HG03520 (cell line): ENCODE measurements around the gene GPR176.

Experiments used
- ATAC-seq: cut with Tn5 transposase; IDR thresholded peaks from one replicate; pipeline ENCODE4 v1.9.1; 2021; ENCODE audit warnings: mild to moderate bottlenecking, moderate library complexity; ENCODE audit not compliant: unreplicated experiment

GPR176 gene

DNA sequence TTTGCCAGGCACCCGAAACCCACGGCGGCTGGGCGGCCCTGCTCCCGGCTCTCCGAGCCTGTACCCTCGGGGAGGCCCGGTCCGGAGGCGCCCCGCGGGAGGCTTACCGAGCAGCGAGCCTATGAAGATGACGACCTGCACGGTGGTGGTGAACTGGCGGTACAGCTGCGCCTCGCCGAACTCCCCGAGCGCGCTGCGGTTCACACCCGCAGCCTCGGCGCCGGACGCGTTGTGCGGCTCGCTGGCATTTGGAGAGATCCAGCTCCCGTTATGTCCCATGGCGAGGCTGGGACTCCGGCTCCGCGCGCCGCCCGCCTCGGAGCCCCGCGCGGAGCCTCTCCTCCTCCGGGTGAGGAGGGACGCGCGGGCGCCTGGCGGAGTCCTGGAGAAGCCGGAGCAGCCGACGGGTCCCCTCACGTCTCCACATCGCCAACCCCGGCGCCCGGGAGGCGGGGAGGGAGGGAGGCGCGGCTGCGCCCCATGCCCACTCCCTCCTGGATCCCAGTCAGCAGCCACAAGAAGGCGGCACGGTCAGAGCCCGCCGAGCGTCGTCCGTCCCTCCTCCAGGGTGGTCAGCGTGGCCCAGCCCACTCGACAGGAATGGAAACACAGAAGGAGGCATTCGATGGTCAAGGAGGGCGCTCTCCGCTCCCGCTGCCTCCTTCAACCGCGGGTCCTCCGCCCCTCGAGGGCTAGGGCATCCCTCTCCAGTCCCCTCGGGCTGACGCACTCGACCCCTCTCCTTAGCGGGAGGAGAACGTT, at the start of gene GPR176:
Gene GPR176 (minus strand): TSS at position 519 of the 762 bp plus-strand sequence. CDS start 240 bp downstream, at position 279.
- no peak for ATAC-seq

DNA sequence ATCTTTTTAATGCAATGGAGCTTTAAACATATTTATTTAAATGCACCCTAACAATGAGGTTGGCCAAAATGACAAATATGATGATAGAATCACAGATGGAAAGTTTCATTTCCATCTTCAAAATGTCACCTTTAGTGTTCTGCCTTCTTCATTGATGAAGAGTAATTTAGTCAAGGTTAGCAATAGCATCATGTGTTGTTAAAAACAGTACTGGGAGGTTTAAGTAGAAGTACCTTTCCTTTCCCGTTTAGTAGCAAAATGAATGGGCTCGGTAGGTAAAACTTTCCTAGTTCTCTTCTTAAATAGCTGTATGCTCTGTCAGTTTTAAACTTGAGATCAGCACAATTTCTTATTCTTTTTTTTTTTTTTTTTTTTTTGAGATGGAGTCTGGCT, 48.9 kb upstream of the GPR176 start:
- ATAC-seq, result no peak

- no peak for ATAC-seq
Measured at GRCh38 chr15:39968273-39969001, 48.4 kb upstream of the GPR176 start.

DNA sequence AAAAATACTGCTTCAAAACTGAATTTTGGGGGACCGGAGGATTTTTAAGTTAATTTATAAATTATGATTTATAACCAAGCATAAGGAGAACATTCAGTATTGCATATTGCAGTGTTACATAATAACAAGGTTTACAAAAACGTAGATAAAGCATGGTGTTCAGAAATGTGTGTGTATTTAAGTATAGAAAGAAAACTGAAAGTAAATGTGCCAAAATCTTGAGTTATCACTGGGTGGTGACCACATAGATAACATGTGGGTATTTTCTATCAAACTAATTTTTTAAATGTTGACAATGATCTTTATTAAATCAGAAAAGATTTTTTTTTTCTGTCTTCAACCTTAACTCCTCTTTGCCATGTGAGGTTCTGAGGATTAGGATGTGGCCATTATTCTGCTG, 46.5 kb upstream of the GPR176 start:
- ATAC-seq, result no peak

- no peak for ATAC-seq
Measured at GRCh38 chr15:39963786-39964185, 43.7 kb upstream of the GPR176 start.

DNA sequence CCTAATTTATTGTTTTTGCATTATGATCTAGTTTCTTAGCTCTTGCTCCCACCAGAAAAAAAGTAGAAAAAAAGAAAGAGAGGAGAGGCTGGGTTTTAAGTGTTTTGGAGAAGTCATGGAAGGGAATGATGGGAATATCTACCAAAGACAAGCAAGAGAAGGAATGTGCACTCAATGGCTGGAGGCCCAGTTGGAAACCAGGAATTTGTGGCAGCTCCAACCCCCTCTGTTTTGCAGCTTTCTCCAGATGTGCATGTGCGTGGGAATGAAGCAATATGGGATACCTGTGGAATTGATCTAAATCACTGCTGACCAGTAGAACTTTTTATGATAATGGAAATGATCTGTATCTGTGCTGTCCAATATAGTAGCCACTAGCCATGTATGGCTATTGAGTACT, 41.0 kb upstream of the GPR176 start:
- ATAC-seq, result no peak

GRCh38 chr15:39960411-39960810, 40.3 kb upstream of the GPR176 start:
- no peak for ATAC-seq

- ATAC-seq, result no peak
Measured at GRCh38 chr15:39959411-39959810, 39.3 kb upstream of the GPR176 start.

DNA sequence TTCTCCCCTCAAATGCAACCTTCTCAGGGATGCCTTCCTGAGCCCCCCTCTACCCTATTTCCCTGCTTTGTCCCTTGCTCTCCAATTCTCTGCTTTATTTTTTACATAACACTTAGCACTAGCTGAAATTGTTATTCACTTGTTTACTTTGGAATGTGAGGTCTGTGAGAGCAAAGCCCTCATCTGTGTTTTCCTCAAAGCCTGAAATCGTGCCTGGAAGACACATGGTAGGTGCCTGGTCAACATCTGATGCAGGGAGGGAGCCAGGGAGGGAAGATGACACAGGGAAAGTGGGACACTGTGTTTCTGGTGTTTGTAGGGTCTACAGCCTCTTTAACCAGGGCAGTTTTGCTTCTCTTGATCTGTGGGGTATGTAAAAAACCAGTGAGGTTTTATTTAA, 37.4 kb upstream of the GPR176 start:
- no peak for ATAC-seq

GRCh38 chr15:39953521-39953920, 33.5 kb upstream of the GPR176 start:
- ATAC-seq, result no peak

GRCh38 chr15:39951561-39951960, 31.5 kb upstream of the GPR176 start:
- ATAC-seq, result no peak

- no peak for ATAC-seq
Measured at GRCh38 chr15:39948817-39949216, 28.8 kb upstream of the GPR176 start.

GRCh38 chr15:39947401-39948197, 27.5 kb upstream of the GPR176 start:
- no peak for ATAC-seq

DNA sequence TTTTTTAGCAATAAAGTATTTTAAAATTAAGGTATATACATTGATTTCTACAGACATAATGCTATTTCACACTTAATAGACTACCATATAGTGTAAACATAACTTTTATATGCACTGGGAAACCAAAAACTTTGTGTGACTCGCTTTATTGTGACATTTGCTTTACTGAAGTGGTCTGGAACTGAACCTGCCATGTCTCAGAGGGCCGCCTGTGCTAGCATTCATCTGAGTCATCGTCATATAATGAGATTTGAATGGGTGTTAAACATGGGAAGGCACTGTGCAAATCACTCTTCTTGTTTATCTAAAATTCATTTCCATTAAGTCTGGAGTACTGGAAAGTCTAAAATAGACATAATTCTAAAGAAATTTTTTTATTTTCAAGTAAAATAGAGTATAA, 26.8 kb upstream of the GPR176 start:
- no peak for ATAC-seq

DNA sequence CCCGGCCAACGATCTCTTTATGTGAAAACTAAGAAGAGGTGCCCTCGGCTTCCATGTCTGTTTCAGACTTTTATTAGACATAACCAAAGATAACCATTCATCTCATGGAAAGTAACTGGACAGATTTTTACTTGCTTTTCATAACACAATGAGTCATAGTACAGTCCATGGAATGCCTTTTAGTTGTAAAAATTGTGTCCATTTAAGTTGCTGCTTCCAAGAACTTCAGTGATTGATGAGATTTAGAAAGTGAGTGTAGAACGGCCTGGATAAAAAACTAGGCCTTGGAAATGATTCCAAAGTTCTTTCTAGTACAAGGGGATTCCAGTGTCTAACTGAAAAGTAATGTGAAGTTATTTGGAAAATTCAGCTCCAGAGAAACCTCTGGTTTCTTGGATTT, 24.7 kb upstream of the GPR176 start:
- no peak for ATAC-seq

GRCh38 chr15:39942753-39943150, 22.7 kb upstream of the GPR176 start:
- no peak for ATAC-seq

- ATAC-seq, result no peak
Measured at GRCh38 chr15:39942101-39942752, 22.2 kb upstream of the GPR176 start.

GRCh38 chr15:39939487-39940452, 19.7 kb upstream of the GPR176 start:
- no peak for ATAC-seq

GRCh38 chr15:39937696-39938095, 17.6 kb upstream of the GPR176 start:
- no peak for ATAC-seq

DNA sequence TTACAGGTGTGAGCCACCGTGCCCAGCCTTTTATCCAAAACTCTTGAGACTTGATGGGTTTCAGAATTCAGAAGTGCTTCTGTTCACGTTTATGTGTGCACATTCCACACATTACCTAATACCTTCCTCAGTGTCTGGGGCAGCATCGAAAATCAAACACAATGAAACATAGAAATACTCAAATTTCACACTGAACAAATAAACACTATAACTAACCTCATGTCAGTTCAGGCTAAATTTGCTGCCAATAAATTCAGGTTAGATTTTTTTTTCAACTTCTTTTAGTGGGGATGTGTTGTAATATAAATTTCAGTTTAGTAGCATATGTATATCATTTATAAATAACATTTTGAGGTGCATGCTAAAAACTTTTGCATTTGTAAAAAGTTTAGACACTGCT, 16.6 kb upstream of the GPR176 start:
- ATAC-seq, result no peak
